ENCODE data around the gene PPIF. TPM values are rescaled to one million over a fixed set of nuclear protein-coding genes. Genes with fewer than 3 reads are reported as not detected.

Gene PPIF
- total RNA-seq, 1 experiment from 2014 or later, result 80.9 TPM

DNA sequence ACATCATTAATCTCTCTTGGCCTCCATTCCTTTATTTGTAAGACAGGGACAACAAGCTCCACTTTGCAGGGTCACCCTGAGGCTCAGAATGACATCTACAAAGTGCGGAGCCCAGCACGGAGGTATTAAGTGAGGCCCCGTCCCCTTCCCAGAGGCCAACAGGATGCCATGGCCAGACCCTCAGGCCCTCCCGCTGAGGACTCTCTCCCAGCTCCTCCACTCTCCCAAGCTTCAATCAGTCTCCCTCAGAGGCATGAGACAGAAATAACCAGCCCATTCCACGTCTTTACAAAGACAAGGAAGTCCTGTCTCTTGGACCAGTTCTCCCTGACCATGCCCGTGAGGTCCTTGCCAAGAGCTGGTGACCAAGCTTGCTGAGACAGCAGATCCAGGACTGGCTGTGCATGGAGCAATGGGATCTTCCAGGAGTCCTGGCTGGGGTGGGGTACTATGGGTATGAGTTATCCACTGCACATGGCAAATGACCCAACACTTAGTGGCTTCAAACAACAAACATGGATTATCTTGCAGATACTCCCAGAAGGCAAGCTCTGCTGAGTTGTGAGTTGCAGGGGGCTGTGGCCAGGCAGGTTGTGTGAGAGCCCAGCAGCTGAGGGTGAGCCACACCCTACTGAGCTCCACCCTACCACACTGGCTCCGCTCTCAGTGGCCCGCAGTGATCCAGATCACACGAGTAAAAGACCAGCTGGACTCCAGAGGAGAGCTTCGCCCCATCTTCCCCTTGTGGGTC, 4.3 kb upstream of the PPIF start:
- Mint-ChIP-seq H3K27ac (no peak overlapping the region), H3K4me1 (peaks cover 3% of the 10 kb centered on the region; the same call in 1 of the 2 replicates), H3K9me3 (peaks cover 5% of the 10 kb centered on the region), H3K4me3 (no peak overlapping the region), H3K27me3 (ENCODE audit: low read depth) (no peaks in the 10 kb centered on the region; the same call in 1 of the 2 replicates), H3K36me3 (no peaks in the 10 kb centered on the region)
- DNase-seq (ENCODE audit: low spot score) (no peak), ATAC-seq (no peak)
- ChIA-PET CTCF (interaction anchor here (0.9 to 1.6 kb wide), 2 partner anchors 31 to 145 kb away, joined by 3 read pairs; no protein-coding TSS in a partner anchor), POLR2A (no interaction called here)
- TF ChIP-seq, protein P1, sequence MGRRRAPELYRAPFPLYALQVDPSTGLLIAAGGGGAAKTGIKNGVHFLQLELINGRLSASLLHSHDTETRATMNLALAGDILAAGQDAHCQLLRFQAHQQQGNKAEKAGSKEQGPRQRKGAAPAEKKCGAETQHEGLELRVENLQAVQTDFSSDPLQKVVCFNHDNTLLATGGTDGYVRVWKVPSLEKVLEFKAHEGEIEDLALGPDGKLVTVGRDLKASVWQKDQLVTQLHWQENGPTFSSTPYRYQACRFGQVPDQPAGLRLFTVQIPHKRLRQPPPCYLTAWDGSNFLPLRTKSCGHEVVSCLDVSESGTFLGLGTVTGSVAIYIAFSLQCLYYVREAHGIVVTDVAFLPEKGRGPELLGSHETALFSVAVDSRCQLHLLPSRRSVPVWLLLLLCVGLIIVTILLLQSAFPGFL (CRISPR knock-in tag; IDR thresholded peaks at IDR 0.05; ENCODE audit: borderline replicate concordance), result no peak
- TF ChIP-seq, protein P2, sequence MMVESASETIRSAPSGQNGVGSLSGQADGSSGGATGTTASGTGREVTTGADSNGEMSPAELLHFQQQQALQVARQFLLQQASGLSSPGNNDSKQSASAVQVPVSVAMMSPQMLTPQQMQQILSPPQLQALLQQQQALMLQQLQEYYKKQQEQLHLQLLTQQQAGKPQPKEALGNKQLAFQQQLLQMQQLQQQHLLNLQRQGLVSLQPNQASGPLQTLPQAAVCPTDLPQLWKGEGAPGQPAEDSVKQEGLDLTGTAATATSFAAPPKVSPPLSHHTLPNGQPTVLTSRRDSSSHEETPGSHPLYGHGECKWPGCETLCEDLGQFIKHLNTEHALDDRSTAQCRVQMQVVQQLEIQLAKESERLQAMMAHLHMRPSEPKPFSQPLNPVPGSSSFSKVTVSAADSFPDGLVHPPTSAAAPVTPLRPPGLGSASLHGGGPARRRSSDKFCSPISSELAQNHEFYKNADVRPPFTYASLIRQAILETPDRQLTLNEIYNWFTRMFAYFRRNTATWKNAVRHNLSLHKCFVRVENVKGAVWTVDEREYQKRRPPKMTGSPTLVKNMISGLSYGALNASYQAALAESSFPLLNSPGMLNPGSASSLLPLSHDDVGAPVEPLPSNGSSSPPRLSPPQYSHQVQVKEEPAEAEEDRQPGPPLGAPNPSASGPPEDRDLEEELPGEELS (CRISPR knock-in tag; IDR thresholded peaks at IDR 0.05), result no peak
- TF ChIP-seq, protein P3, sequence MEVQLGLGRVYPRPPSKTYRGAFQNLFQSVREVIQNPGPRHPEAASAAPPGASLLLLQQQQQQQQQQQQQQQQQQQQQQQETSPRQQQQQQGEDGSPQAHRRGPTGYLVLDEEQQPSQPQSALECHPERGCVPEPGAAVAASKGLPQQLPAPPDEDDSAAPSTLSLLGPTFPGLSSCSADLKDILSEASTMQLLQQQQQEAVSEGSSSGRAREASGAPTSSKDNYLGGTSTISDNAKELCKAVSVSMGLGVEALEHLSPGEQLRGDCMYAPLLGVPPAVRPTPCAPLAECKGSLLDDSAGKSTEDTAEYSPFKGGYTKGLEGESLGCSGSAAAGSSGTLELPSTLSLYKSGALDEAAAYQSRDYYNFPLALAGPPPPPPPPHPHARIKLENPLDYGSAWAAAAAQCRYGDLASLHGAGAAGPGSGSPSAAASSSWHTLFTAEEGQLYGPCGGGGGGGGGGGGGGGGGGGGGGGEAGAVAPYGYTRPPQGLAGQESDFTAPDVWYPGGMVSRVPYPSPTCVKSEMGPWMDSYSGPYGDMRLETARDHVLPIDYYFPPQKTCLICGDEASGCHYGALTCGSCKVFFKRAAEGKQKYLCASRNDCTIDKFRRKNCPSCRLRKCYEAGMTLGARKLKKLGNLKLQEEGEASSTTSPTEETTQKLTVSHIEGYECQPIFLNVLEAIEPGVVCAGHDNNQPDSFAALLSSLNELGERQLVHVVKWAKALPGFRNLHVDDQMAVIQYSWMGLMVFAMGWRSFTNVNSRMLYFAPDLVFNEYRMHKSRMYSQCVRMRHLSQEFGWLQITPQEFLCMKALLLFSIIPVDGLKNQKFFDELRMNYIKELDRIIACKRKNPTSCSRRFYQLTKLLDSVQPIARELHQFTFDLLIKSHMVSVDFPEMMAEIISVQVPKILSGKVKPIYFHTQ (CRISPR knock-in tag; IDR thresholded peaks at IDR 0.05), result no peak
- TF ChIP-seq TEAD4 (CRISPR knock-in tag; IDR thresholded peaks at IDR 0.05) (no peak), ZNF423 (CRISPR knock-in tag; IDR thresholded peaks at IDR 0.05) (no peak), NFE2L1 (CRISPR knock-in tag; IDR thresholded peaks at IDR 0.05) (no peak), ETV6 (CRISPR knock-in tag; IDR thresholded peaks at IDR 0.05) (no peak), FOXJ3 (CRISPR knock-in tag; IDR thresholded peaks at IDR 0.05; ENCODE audit: borderline replicate concordance) (no peak), CBFB (CRISPR knock-in tag; IDR thresholded peaks at IDR 0.05; ENCODE audit: low read depth) (no peak), ATF1 (CRISPR knock-in tag; IDR thresholded peaks at IDR 0.05) (no peak), GABPB1 (CRISPR knock-in tag; IDR thresholded peaks at IDR 0.05) (no peak)
- TF ChIP-seq, protein P4, sequence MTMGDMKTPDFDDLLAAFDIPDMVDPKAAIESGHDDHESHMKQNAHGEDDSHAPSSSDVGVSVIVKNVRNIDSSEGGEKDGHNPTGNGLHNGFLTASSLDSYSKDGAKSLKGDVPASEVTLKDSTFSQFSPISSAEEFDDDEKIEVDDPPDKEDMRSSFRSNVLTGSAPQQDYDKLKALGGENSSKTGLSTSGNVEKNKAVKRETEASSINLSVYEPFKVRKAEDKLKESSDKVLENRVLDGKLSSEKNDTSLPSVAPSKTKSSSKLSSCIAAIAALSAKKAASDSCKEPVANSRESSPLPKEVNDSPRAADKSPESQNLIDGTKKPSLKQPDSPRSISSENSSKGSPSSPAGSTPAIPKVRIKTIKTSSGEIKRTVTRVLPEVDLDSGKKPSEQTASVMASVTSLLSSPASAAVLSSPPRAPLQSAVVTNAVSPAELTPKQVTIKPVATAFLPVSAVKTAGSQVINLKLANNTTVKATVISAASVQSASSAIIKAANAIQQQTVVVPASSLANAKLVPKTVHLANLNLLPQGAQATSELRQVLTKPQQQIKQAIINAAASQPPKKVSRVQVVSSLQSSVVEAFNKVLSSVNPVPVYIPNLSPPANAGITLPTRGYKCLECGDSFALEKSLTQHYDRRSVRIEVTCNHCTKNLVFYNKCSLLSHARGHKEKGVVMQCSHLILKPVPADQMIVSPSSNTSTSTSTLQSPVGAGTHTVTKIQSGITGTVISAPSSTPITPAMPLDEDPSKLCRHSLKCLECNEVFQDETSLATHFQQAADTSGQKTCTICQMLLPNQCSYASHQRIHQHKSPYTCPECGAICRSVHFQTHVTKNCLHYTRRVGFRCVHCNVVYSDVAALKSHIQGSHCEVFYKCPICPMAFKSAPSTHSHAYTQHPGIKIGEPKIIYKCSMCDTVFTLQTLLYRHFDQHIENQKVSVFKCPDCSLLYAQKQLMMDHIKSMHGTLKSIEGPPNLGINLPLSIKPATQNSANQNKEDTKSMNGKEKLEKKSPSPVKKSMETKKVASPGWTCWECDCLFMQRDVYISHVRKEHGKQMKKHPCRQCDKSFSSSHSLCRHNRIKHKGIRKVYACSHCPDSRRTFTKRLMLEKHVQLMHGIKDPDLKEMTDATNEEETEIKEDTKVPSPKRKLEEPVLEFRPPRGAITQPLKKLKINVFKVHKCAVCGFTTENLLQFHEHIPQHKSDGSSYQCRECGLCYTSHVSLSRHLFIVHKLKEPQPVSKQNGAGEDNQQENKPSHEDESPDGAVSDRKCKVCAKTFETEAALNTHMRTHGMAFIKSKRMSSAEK (CRISPR knock-in tag; IDR thresholded peaks at IDR 0.05; ENCODE audit: borderline replicate concordance), result no peak
- TF ChIP-seq, protein P5, sequence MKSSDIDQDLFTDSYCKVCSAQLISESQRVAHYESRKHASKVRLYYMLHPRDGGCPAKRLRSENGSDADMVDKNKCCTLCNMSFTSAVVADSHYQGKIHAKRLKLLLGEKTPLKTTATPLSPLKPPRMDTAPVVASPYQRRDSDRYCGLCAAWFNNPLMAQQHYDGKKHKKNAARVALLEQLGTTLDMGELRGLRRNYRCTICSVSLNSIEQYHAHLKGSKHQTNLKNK (CRISPR knock-in tag; IDR thresholded peaks at IDR 0.05), result no peak
- TF ChIP-seq, protein P6, sequence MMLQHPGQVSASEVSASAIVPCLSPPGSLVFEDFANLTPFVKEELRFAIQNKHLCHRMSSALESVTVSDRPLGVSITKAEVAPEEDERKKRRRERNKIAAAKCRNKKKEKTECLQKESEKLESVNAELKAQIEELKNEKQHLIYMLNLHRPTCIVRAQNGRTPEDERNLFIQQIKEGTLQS (CRISPR knock-in tag; conservative IDR thresholded peaks at IDR 0.05), result no peak
- TF ChIP-seq, protein P7, sequence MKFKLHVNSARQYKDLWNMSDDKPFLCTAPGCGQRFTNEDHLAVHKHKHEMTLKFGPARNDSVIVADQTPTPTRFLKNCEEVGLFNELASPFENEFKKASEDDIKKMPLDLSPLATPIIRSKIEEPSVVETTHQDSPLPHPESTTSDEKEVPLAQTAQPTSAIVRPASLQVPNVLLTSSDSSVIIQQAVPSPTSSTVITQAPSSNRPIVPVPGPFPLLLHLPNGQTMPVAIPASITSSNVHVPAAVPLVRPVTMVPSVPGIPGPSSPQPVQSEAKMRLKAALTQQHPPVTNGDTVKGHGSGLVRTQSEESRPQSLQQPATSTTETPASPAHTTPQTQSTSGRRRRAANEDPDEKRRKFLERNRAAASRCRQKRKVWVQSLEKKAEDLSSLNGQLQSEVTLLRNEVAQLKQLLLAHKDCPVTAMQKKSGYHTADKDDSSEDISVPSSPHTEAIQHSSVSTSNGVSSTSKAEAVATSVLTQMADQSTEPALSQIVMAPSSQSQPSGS (CRISPR knock-in tag; IDR thresholded peaks at IDR 0.05; ENCODE audit: borderline replicate concordance, low read depth), result no peak
- TF ChIP-seq, protein P8, sequence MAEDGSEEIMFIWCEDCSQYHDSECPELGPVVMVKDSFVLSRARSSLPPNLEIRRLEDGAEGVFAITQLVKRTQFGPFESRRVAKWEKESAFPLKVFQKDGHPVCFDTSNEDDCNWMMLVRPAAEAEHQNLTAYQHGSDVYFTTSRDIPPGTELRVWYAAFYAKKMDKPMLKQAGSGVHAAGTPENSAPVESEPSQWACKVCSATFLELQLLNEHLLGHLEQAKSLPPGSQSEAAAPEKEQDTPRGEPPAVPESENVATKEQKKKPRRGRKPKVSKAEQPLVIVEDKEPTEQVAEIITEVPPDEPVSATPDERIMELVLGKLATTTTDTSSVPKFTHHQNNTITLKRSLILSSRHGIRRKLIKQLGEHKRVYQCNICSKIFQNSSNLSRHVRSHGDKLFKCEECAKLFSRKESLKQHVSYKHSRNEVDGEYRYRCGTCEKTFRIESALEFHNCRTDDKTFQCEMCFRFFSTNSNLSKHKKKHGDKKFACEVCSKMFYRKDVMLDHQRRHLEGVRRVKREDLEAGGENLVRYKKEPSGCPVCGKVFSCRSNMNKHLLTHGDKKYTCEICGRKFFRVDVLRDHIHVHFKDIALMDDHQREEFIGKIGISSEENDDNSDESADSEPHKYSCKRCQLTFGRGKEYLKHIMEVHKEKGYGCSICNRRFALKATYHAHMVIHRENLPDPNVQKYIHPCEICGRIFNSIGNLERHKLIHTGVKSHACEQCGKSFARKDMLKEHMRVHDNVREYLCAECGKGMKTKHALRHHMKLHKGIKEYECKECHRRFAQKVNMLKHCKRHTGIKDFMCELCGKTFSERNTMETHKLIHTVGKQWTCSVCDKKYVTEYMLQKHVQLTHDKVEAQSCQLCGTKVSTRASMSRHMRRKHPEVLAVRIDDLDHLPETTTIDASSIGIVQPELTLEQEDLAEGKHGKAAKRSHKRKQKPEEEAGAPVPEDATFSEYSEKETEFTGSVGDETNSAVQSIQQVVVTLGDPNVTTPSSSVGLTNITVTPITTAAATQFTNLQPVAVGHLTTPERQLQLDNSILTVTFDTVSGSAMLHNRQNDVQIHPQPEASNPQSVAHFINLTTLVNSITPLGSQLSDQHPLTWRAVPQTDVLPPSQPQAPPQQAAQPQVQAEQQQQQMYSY (CRISPR knock-in tag; IDR thresholded peaks at IDR 0.05), result no peak

All from WTC11 (cell line).